H9 (cell line): ENCODE measurements around the gene C2orf92. TPM values are rescaled to one million over a fixed set of nuclear protein-coding genes. Genes with fewer than 3 reads are reported as not detected.

Experiments used
- DNase-seq: peaks from one replicate; pipeline ENCODE4 v3.0.0-alpha.2; 2017
- H2AFZ ChIP-seq: one replicate; pipeline ENCODE4 v1.6.1; 2013; ENCODE audit warnings: mild to moderate bottlenecking, low read length, control low read depth, moderate library complexity
- H2AK5ac ChIP-seq: 2 replicates; pipeline ENCODE4 v1.6.1; 2013; ENCODE audit warnings: low read length, control low read depth, mixed read lengths; ENCODE audit not compliant: insufficient read length
- H2BK120ac ChIP-seq: one replicate; pipeline ENCODE4 v1.6.1; 2013; ENCODE audit warnings: low read depth, mild to moderate bottlenecking, low read length, control low read depth, inconsistent platforms; ENCODE audit not compliant: poor library complexity, severe bottlenecking
- H2BK12ac ChIP-seq: 2 replicates; pipeline ENCODE4 v1.6.1; 2013; ENCODE audit warnings: low read length, control low read depth, mixed read lengths, low read depth; ENCODE audit not compliant: insufficient read length
- H2BK15ac ChIP-seq: 2 replicates; pipeline ENCODE4 v1.6.1; 2013; ENCODE audit warnings: low read depth, low read length, control low read depth
- H2BK20ac ChIP-seq: one replicate; pipeline ENCODE4 v1.6.1; 2013; ENCODE audit warnings: low read depth, mild to moderate bottlenecking, low read length, control low read depth, inconsistent platforms; ENCODE audit not compliant: poor library complexity, severe bottlenecking
- H2BK5ac ChIP-seq: 2 replicates; pipeline ENCODE4 v1.6.1; 2013; ENCODE audit warnings: low read length, control low read depth, mixed read lengths; ENCODE audit not compliant: insufficient read length
- H3K14ac ChIP-seq: 2 replicates; pipeline ENCODE4 v1.6.1; 2013; ENCODE audit warnings: low read length, control low read depth; ENCODE audit not compliant: insufficient read depth
- H3K18ac ChIP-seq: 2 replicates; pipeline ENCODE4 v1.6.1; 2013; ENCODE audit warnings: low read depth, mild to moderate bottlenecking, mixed read lengths, low read length, control low read depth; ENCODE audit not compliant: insufficient read length
- H3K23ac ChIP-seq: 2 replicates; pipeline ENCODE4 v1.6.1; 2013; ENCODE audit warnings: low read length, control low read depth, mixed read lengths, low read depth; ENCODE audit not compliant: insufficient read length
- H3K23me2 ChIP-seq: 2 replicates; pipeline ENCODE4 v1.6.1; 2013; ENCODE audit warnings: low read depth, mild to moderate bottlenecking, mixed read lengths, low read length, control low read depth; ENCODE audit not compliant: insufficient read length, poor library complexity, severe bottlenecking
- H3K27ac ChIP-seq: 2 replicates; pipeline ENCODE4 v1.5.1; 2013; ENCODE audit warnings: low read length, control low read depth, mixed read lengths, low read depth; ENCODE audit not compliant: insufficient read length
- H3K27me3 ChIP-seq: 2 replicates; pipeline ENCODE4 v1.6.1; 2013; ENCODE audit warnings: low read length, control low read depth, inconsistent platforms; ENCODE audit not compliant: insufficient read depth
- H3K4ac ChIP-seq: 2 replicates; pipeline ENCODE4 v1.6.1; 2013; ENCODE audit warnings: low read depth, mild to moderate bottlenecking, control low read depth, inconsistent platforms, low read length, moderate library complexity
- H3K4me1 ChIP-seq: 2 replicates; pipeline ENCODE4 v1.6.1; 2013; ENCODE audit warnings: low read length, control low read depth, inconsistent platforms; ENCODE audit not compliant: insufficient read depth
- H3K4me2 ChIP-seq: 2 replicates; pipeline ENCODE4 v1.6.1; 2013; ENCODE audit warnings: low read length, control low read depth, mixed read lengths; ENCODE audit not compliant: insufficient read length, insufficient read depth
- H3K56ac ChIP-seq: 2 replicates; pipeline ENCODE4 v1.6.1; 2013; ENCODE audit warnings: low read depth, mild to moderate bottlenecking, mixed read lengths, low read length, control low read depth; ENCODE audit not compliant: insufficient read length
- H3K79me1 ChIP-seq: 2 replicates; pipeline ENCODE4 v1.6.1; 2013; ENCODE audit warnings: low read depth, mild to moderate bottlenecking, moderate library complexity, low read length, control low read depth, inconsistent platforms; ENCODE audit not compliant: insufficient read depth, poor library complexity, severe bottlenecking
- H3K79me2 ChIP-seq: 2 replicates; pipeline ENCODE4 v1.6.1; 2013; ENCODE audit warnings: low read length, control low read depth, inconsistent platforms; ENCODE audit not compliant: insufficient read depth
- H3K9ac ChIP-seq: 2 replicates; pipeline ENCODE4 v1.6.1; 2013; ENCODE audit warnings: low read length, control low read depth, mixed read lengths; ENCODE audit not compliant: insufficient read length; ENCODE audit errors: extremely low read depth
- H3K9me3 ChIP-seq: one replicate; pipeline ENCODE4 v1.6.1; 2013; ENCODE audit warnings: low read depth, low read length, inconsistent platforms; ENCODE audit not compliant: control insufficient read depth
- H3T11ph ChIP-seq: one replicate; pipeline ENCODE4 v1.6.1; 2013; ENCODE audit warnings: mild to moderate bottlenecking, low read length, control low read depth, inconsistent platforms
- H4K20me1 ChIP-seq: one replicate; pipeline ENCODE4 v1.6.1; 2013; ENCODE audit not compliant: control insufficient read depth, insufficient read length, insufficient read depth
- H4K5ac ChIP-seq: 2 replicates; pipeline ENCODE4 v1.6.1; 2013; ENCODE audit warnings: low read depth, mild to moderate bottlenecking, mixed read lengths, low read length, control low read depth; ENCODE audit not compliant: insufficient read length
- H4K8ac ChIP-seq: replicated peaks from 2 replicates; pipeline ENCODE4 v1.6.1; 2013; ENCODE audit warnings: low read length, control low read depth, mixed read lengths, low read depth; ENCODE audit not compliant: insufficient read length
- H4K91ac ChIP-seq: 2 replicates; pipeline ENCODE4 v1.6.1; 2013; ENCODE audit warnings: low read depth, mild to moderate bottlenecking, moderate library complexity, mixed read lengths, low read length, control low read depth; ENCODE audit not compliant: insufficient read length
- H3K27ac Mint-ChIP-seq, 3 experiments: 2 replicates in 2 of 3; 3 replicates in 1 of 3; pipeline ENCODE4 v1.8.0; 2020 to 2021; ENCODE audit warnings: mixed read lengths in 3 of 3, mild to moderate bottlenecking in 1 of 3, moderate library complexity in 1 of 3
- H3K27me3 Mint-ChIP-seq: 2 replicates; pipeline ENCODE4 v1.8.0; 2021; ENCODE audit warnings: low read depth, mild to moderate bottlenecking, moderate library complexity, mixed read lengths
- H3K36me3 Mint-ChIP-seq, 3 experiments: 2 replicates in 2 of 3; 3 replicates in 1 of 3; pipeline ENCODE4 v1.8.0; 2020 to 2021; ENCODE audit warnings: low read depth in 3 of 3, mixed read lengths in 3 of 3; ENCODE audit not compliant: insufficient read depth in 1 of 3
- H3K4me1 Mint-ChIP-seq, 2 experiments: 2 replicates each; pipeline ENCODE4 v1.8.0; 2020; ENCODE audit warnings: mixed read lengths in 2 of 2
- H3K4me3 Mint-ChIP-seq, 2 experiments: 2 replicates in 1 of 2; 3 replicates in 1 of 2; pipeline ENCODE4 v1.8.0; 2020 to 2021; ENCODE audit warnings: mild to moderate bottlenecking in 2 of 2, mixed read lengths in 2 of 2, moderate library complexity in 1 of 2
- H3K9me3 Mint-ChIP-seq, 2 experiments: 2 replicates in 1 of 2; 3 replicates in 1 of 2; pipeline ENCODE4 v1.8.0; 2020; ENCODE audit warnings: mild to moderate bottlenecking in 2 of 2, mixed read lengths in 2 of 2, moderate library complexity in 1 of 2
- CTCF ChIP-seq: fragments of 200-600 bp; sonication (generic); conservative IDR thresholded peaks from 3 replicates; pipeline ENCODE4 v1.8.0; 2021; ENCODE audit warnings: antibody characterized with exemption, mild to moderate bottlenecking
- WGBS: extraction: QIAGEN DNeasy Blood & Tissue Kit; methylation state at CpG from one replicate; pipeline ENCODE4 v1.1.7; 2013; ENCODE audit warnings: missing lambda C conversion rate, low lambda C conversion rate, mixed read lengths; ENCODE audit not compliant: insufficient read length; ENCODE audit errors: extremely low coverage; 5-methylcytosine and 5-hydroxymethylcytosine counted together
- total RNA-seq: library from RNA; stranded (reverse); gene quantifications from 2 replicates; pipeline ENCODE4 v1.2.1, GENCODE V29; 2021

C2orf92 gene
- total RNA-seq, 1 experiment from 2014 or later: 7.3 TPM

- H4K5ac ChIP-seq: no peak overlapping the region
- H3K14ac ChIP-seq: no peak overlapping the region
- H3T11ph ChIP-seq: no peak overlapping the region
- no peak overlapping the region for H3K4me2 ChIP-seq
- no CpG with 5 or more reads among the region's 1 CpG for WGBS
- H4K8ac ChIP-seq: no peak overlapping the region
- H2BK5ac ChIP-seq: no peak overlapping the region
- no peak overlapping the region for H4K91ac ChIP-seq
- H2BK120ac ChIP-seq: no peak overlapping the region
- H3K4ac ChIP-seq: no peak overlapping the region
- no peak overlapping the region for H3K27ac ChIP-seq
- H2BK20ac ChIP-seq: no peak overlapping the region
- no peak overlapping the region for H3K23ac ChIP-seq
- Mint-ChIP-seq H3K27ac (peak overlapping the region in 1 of 3 experiments; percentile 48; a peak in 1 of 7 replicates), H3K9me3 (peaks cover 0 to 2% of the 10 kb centered on the region in 2 experiments; a peak in 2 of 5 replicates), H3K4me3 (no peak overlapping the region), H3K27me3 (no peaks in the 10 kb centered on the region; the same call in none of the 2 replicates), H3K4me1 (no peaks in the 10 kb centered on the region), H3K36me3 (no peaks in the 10 kb centered on the region; a peak in 2 of 7 replicates)
- DNase-seq: no peak
- no peak overlapping the region for H3K18ac ChIP-seq
- H2BK15ac ChIP-seq: no peak overlapping the region
- no peak overlapping the region for H2AFZ ChIP-seq
- H2BK12ac ChIP-seq: no peak overlapping the region
- no peaks in the 10 kb centered on the region for H4K20me1 ChIP-seq
- H3K9me3 ChIP-seq: no peaks in the 10 kb centered on the region
- no peak overlapping the region for H3K9ac ChIP-seq
- no peaks in the 10 kb centered on the region for H3K27me3 ChIP-seq
- H3K79me2 ChIP-seq: no peaks in the 10 kb centered on the region
- no peak overlapping the region for H3K56ac ChIP-seq
- no peaks in the 10 kb centered on the region for H3K79me1 ChIP-seq
- H3K23me2 ChIP-seq: no peaks in the 10 kb centered on the region
- no peak for TF ChIP-seq CTCF
- H3K4me1 ChIP-seq: no peaks in the 10 kb centered on the region
- no peak overlapping the region for H2AK5ac ChIP-seq
Measured at GRCh38 chr2:97730245-97730644, 60.7 kb downstream of the C2orf92 start.
